GM12865 (cell line): ENCODE measurements around the gene VWF.

Experiments used
- DNase-seq: peaks from one replicate; pipeline ENCODE4 v3.0.0; 2010; ENCODE audit warnings: low read depth
- H3K4me3 ChIP-seq: 2 replicates; pipeline ENCODE4 v1.5.1; 2011; ENCODE audit warnings: mild to moderate bottlenecking, low read depth, low read length, control low read depth
- CTCF ChIP-seq: IDR thresholded peaks from 2 replicates; pipeline ENCODE4 v1.5.1; 2011; ENCODE audit warnings: low read length, control low read depth, low read depth, inconsistent platforms; ENCODE audit not compliant: insufficient read depth; ENCODE audit errors: missing control alignments

VWF gene

GRCh38 chr12:6071589-6071988 lies 52.9 kb downstream of the VWF start:
- no peak overlapping the region for H3K4me3 ChIP-seq
- no peak for TF ChIP-seq CTCF
- no peak for DNase-seq

- DNase-seq, result no peak
- no peak for TF ChIP-seq CTCF
- H3K4me3 ChIP-seq, result no peak overlapping the region
These were observed 53.8 kb downstream of the VWF start for GRCh38 chr12:6070472-6071257.

DNA sequence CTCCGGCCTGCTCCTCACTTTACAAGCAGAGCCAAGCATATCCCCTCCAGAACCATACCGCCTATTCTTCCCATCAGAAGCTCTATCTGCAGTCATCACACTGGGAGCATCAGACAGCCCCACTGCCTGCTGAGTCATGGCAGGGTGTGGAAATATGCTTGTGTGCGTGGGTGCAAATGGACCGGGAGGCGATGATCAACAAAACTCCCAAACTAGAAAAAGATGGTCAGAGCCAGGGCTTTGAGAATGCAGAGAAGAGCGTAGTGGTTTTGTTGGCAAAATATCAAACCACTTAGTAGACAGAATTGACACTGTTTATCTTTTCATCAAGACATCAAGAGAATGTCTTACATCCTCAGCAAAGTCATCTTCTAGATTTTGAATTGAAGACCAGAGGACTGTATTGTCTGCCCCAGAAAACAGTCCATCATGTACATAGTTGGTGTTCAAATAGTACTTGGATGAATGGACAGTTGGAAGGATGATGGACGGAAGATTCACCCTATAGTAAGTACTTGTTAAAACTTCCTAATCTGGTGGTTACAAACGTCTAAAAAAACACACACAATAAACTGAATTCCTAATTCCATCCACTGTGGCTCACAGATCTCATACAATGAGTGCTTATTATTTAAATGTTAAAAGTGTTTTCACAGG lies 54.9 kb downstream of the VWF start:
- H3K4me3 ChIP-seq, result no peak overlapping the region
- no peak for DNase-seq
- TF ChIP-seq CTCF, result no peak

- TF ChIP-seq CTCF, result no peak
- no peak overlapping the region for H3K4me3 ChIP-seq
- no peak for DNase-seq
These were observed 56.2 kb downstream of the VWF start for GRCh38 chr12:6068227-6068626.

GRCh38 chr12:6067152-6067916 lies 57.1 kb downstream of the VWF start:
- no peak for DNase-seq
- no peak overlapping the region for H3K4me3 ChIP-seq
- no peak for TF ChIP-seq CTCF

GRCh38 chr12:6066651-6067050 lies 57.8 kb downstream of the VWF start:
- no peak for DNase-seq

More at GRCh38 chr12:6066651-6067050, 57.8 kb downstream of the VWF start:
- no peak for TF ChIP-seq CTCF
- H3K4me3 ChIP-seq, result no peak overlapping the region
